Neural cell (in vitro differentiated cells): ENCODE data around the gene MACF1. TPM values are rescaled to one million over a fixed set of nuclear protein-coding genes. Genes with fewer than 3 reads are reported as not detected.

Experiments
- H2AFZ ChIP-seq: fragments of 200-600, 300-800 bp; sonication (generic), shearing (Covaris generic); 2 replicates; pipeline ENCODE4 v1.6.0; 2014; ENCODE audit warnings: low read depth, mild to moderate bottlenecking, antibody characterized with exemption, low read length, moderate library complexity
- H3F3A ChIP-seq: fragments of 200-600 bp; shearing (Covaris generic); 2 replicates; pipeline ENCODE4 v1.6.1; 2016; ENCODE audit warnings: mild to moderate bottlenecking, moderate library complexity, mixed read lengths, antibody characterized with exemption, low read length; ENCODE audit not compliant: insufficient read depth, poor library complexity, severe bottlenecking
- H3K27ac ChIP-seq: fragments of 200-600, 300-800 bp; sonication (generic), shearing (Covaris generic); 2 replicates; pipeline ENCODE4 v1.5.1; 2014; ENCODE audit warnings: mild to moderate bottlenecking, low read length, moderate library complexity
- H3K27me3 ChIP-seq: fragments of 300-800, 200-600 bp; sonication (generic), shearing (Covaris generic); 2 replicates; pipeline ENCODE4 v1.6.0; 2014; ENCODE audit warnings: mild to moderate bottlenecking, low read depth, low read length, moderate library complexity; ENCODE audit not compliant: insufficient read depth
- H3K36me3 ChIP-seq: fragments of 300-800, 200-600 bp; sonication (generic), shearing (Covaris generic); 2 replicates; pipeline ENCODE4 v1.5.1; 2014; ENCODE audit warnings: mild to moderate bottlenecking, antibody characterized with exemption, low read length, moderate library complexity; ENCODE audit not compliant: insufficient read depth
- H3K4me2 ChIP-seq: fragments of 300-800, 200-600 bp; sonication (generic), shearing (Covaris generic); 2 replicates; pipeline ENCODE4 v1.6.0; 2014; ENCODE audit warnings: mild to moderate bottlenecking, low read length
- H3K4me3 ChIP-seq: fragments of 300-800, 200-600 bp; sonication (generic), shearing (Covaris generic); 2 replicates; pipeline ENCODE4 v1.5.1; 2014; ENCODE audit warnings: mild to moderate bottlenecking, low read length, moderate library complexity
- H3K79me2 ChIP-seq: fragments of 200-600 bp; shearing (Covaris generic); replicated peaks from 2 replicates; pipeline ENCODE4 v1.6.0; 2014; ENCODE audit warnings: mild to moderate bottlenecking, low read length, moderate library complexity; ENCODE audit not compliant: insufficient read depth
- H3K9ac ChIP-seq: fragments of 300-800, 200-600 bp; sonication (generic), shearing (Covaris generic); 2 replicates; pipeline ENCODE4 v1.6.1; 2016; ENCODE audit warnings: mild to moderate bottlenecking, low read length, mixed read lengths
- H3K9me2 ChIP-seq: fragments of 200-600 bp; shearing (Covaris generic); 2 replicates; pipeline ENCODE4 v1.6.1; 2016; ENCODE audit warnings: mild to moderate bottlenecking, low read length, mixed read lengths; ENCODE audit not compliant: insufficient read depth
- H3K9me3 ChIP-seq: fragments of 200-600, 300-800 bp; sonication (generic), shearing (Covaris generic); 2 replicates; pipeline ENCODE4 v1.6.1; 2016; ENCODE audit warnings: mild to moderate bottlenecking, mixed run types, low read length, moderate library complexity, mixed read lengths
- H4K20me1 ChIP-seq: fragments of 200-600 bp; shearing (Covaris generic); 2 replicates; pipeline ENCODE4 v1.6.1; 2016; ENCODE audit warnings: mild to moderate bottlenecking, mixed run types; ENCODE audit not compliant: insufficient read depth
- EP300 ChIP-seq: fragments of 450-650 bp; conservative IDR thresholded peaks from 2 replicates; pipeline ENCODE4 v1.6.1; 2014; ENCODE audit warnings: antibody characterized with exemption, mild to moderate bottlenecking, moderate library complexity; ENCODE audit not compliant: poor library complexity, severe bottlenecking
- EZH2 ChIP-seq: fragments of 200-600, 300-800 bp; shearing (Covaris generic), sonication (generic); IDR thresholded peaks from 2 replicates; pipeline ENCODE4 v1.6.1; 2014; ENCODE audit warnings: antibody characterized with exemption, low read length, borderline replicate concordance, mild to moderate bottlenecking; ENCODE audit not compliant: insufficient read depth, poor library complexity, severe bottlenecking
- MXI1 ChIP-seq: fragments of 450-650 bp; conservative IDR thresholded peaks from 2 replicates; pipeline ENCODE4 v1.6.1; 2014; ENCODE audit warnings: antibody characterized with exemption, mild to moderate bottlenecking; ENCODE audit not compliant: poor library complexity, severe bottlenecking
- POLR2AphosphoS5 ChIP-seq: IDR thresholded peaks from 2 replicates; pipeline ENCODE4 v1.6.1; 2012
- RAD21 ChIP-seq: fragments of 450-650 bp; conservative IDR thresholded peaks from 2 replicates; pipeline ENCODE4 v1.6.1; 2014; ENCODE audit warnings: antibody characterized with exemption, mild to moderate bottlenecking, moderate library complexity
- SMC3 ChIP-seq: fragments of 450-650 bp; conservative IDR thresholded peaks from 2 replicates; pipeline ENCODE4 v1.6.1; 2014; ENCODE audit warnings: antibody characterized with exemption, mild to moderate bottlenecking, moderate library complexity; ENCODE audit not compliant: poor library complexity
- TAF1 ChIP-seq: IDR thresholded peaks from 2 replicates; pipeline ENCODE4 v1.6.1; 2012; ENCODE audit warnings: low read depth
- polyA plus RNA-seq: library from polyadenylated mRNA; depleted of rRNA; stranded (reverse); fragments of >200 nt; gene quantifications from 2 replicates; pipeline ENCODE4 v1.2.3, GENCODE V29; 2014
- TF ChIP-seq, protein P1 (sequence below): fragments of 450-650 bp; IDR thresholded peaks from 2 replicates; pipeline ENCODE4 v1.5.1; 2014; ENCODE audit warnings: antibody characterized with exemption, mild to moderate bottlenecking, moderate library complexity; ENCODE audit not compliant: poor library complexity, severe bottlenecking
- TF ChIP-seq, protein P2 (sequence below): IDR thresholded peaks from 2 replicates; pipeline ENCODE4 v1.6.1; 2012; ENCODE audit warnings: borderline replicate concordance

MACF1 gene
- polyA plus RNA-seq, 1 donor from 2014 or later, result 176 TPM

DNA sequence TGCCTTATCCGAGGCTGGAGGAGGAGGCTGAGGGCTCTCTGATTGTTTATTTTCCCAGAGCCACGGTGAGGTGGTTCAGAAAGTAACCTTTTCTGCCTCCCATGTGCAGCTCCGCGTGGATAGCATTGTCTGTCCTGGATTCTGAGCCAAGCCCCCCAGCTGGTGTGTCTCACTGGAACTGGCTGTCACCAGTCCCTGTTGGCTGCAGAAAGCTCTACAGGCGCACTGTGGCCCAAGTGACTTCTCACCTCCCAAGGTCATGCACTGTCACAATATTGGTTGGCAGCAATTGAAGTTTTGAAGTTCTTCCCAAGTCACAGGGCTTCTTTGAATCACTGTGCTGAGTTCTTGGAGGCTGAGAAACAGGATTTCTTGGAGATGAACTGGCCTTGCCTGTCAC, 295.2 kb downstream of the MACF1 start:
- no peak overlapping the region for H2AFZ ChIP-seq
- H3F3A ChIP-seq, result no peaks in the 10 kb centered on the region
- no peaks in the 10 kb centered on the region for H4K20me1 ChIP-seq
- no peak overlapping the region for H3K27ac ChIP-seq
- no peaks in the 10 kb centered on the region for H3K9me2 ChIP-seq
- no peaks in the 10 kb centered on the region for H3K9me3 ChIP-seq
- no peaks in the 10 kb centered on the region for H3K79me2 ChIP-seq
- TF ChIP-seq, protein P1, sequence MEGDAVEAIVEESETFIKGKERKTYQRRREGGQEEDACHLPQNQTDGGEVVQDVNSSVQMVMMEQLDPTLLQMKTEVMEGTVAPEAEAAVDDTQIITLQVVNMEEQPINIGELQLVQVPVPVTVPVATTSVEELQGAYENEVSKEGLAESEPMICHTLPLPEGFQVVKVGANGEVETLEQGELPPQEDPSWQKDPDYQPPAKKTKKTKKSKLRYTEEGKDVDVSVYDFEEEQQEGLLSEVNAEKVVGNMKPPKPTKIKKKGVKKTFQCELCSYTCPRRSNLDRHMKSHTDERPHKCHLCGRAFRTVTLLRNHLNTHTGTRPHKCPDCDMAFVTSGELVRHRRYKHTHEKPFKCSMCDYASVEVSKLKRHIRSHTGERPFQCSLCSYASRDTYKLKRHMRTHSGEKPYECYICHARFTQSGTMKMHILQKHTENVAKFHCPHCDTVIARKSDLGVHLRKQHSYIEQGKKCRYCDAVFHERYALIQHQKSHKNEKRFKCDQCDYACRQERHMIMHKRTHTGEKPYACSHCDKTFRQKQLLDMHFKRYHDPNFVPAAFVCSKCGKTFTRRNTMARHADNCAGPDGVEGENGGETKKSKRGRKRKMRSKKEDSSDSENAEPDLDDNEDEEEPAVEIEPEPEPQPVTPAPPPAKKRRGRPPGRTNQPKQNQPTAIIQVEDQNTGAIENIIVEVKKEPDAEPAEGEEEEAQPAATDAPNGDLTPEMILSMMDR, result no peak
- TF ChIP-seq EP300 (no peak), MXI1 (no peak), RAD21 (no peak), TAF1 (no peak), EZH2 (no peak), SMC3 (no peak), POLR2AphosphoS5 (no peak)
- TF ChIP-seq, protein P2, sequence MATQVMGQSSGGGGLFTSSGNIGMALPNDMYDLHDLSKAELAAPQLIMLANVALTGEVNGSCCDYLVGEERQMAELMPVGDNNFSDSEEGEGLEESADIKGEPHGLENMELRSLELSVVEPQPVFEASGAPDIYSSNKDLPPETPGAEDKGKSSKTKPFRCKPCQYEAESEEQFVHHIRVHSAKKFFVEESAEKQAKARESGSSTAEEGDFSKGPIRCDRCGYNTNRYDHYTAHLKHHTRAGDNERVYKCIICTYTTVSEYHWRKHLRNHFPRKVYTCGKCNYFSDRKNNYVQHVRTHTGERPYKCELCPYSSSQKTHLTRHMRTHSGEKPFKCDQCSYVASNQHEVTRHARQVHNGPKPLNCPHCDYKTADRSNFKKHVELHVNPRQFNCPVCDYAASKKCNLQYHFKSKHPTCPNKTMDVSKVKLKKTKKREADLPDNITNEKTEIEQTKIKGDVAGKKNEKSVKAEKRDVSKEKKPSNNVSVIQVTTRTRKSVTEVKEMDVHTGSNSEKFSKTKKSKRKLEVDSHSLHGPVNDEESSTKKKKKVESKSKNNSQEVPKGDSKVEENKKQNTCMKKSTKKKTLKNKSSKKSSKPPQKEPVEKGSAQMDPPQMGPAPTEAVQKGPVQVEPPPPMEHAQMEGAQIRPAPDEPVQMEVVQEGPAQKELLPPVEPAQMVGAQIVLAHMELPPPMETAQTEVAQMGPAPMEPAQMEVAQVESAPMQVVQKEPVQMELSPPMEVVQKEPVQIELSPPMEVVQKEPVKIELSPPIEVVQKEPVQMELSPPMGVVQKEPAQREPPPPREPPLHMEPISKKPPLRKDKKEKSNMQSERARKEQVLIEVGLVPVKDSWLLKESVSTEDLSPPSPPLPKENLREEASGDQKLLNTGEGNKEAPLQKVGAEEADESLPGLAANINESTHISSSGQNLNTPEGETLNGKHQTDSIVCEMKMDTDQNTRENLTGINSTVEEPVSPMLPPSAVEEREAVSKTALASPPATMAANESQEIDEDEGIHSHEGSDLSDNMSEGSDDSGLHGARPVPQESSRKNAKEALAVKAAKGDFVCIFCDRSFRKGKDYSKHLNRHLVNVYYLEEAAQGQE, result no peak
- H3K9ac ChIP-seq, result no peak overlapping the region
- H3K4me3 ChIP-seq, result no peak overlapping the region
- no peak overlapping the region for H3K4me2 ChIP-seq
- H3K27me3 ChIP-seq, result no peaks in the 10 kb centered on the region
- no peaks in the 10 kb centered on the region for H3K36me3 ChIP-seq

DNA sequence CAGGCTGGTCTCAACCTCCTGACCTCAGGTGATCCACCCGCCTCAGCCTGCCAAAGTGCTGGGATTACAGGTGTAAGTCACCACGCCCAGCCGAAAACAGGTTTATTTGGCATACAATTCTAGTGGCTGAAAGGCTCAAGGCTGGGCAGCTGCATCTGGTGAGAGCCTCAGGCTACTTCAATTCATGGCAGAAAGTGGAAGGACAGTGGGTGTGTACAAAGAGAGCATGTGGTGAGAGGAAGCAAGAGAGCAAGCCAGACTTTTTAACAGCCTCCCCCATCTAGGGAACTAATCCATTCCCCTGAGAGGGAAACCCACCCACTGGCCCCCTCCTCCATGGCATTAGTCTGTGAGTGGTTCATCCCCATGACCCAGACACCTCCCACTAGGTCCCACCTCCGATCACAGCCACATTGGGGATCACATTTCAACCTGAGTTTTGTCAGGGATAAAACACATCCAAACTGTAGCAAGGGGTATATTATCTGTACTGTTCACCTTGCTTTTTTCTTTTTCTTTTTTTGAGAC, 296.4 kb downstream of the MACF1 start:
- no peak for TF ChIP-seq TAF1
- TF ChIP-seq EZH2, result no peak
- no peak for TF ChIP-seq EP300
- TF ChIP-seq, protein P2, result no peak
- no peak for TF ChIP-seq SMC3
- no peak for TF ChIP-seq RAD21
- no peak for TF ChIP-seq MXI1
- TF ChIP-seq, protein P1, result no peak
- TF ChIP-seq POLR2AphosphoS5, result no peak
- no peak overlapping the region for H3K27ac ChIP-seq

More for the DNA sequence above, 296.4 kb downstream of the MACF1 start:
- H3K4me2 ChIP-seq, result no peak overlapping the region
- no peaks in the 10 kb centered on the region for H3K27me3 ChIP-seq
- no peaks in the 10 kb centered on the region for H3K9me2 ChIP-seq
- no peak overlapping the region for H3K9ac ChIP-seq
- H3K79me2 ChIP-seq, result no peaks in the 10 kb centered on the region
- no peaks in the 10 kb centered on the region for H3K9me3 ChIP-seq
- no peaks in the 10 kb centered on the region for H3F3A ChIP-seq
- no peaks in the 10 kb centered on the region for H3K36me3 ChIP-seq
- H2AFZ ChIP-seq, result no peak overlapping the region
- H4K20me1 ChIP-seq, result no peaks in the 10 kb centered on the region
- no peak overlapping the region for H3K4me3 ChIP-seq
